Mesothelial cell of epicardium (in vitro differentiated cells): Measurements from ENCODE around the gene RFFL. TPM values are rescaled to one million over a fixed set of nuclear protein-coding genes. Genes with fewer than 3 reads are reported as not detected.

Experiments
- DNase-seq, 2 experiments: peaks; one replicate each; pipeline ENCODE4 v3.0.0; 2021; ENCODE audit warnings: low spot score in 2 of 2; ENCODE audit not compliant: unreplicated experiment in 2 of 2
- H3K27ac Mint-ChIP-seq: 2 replicates; pipeline ENCODE4 v1.8.0; 2021; ENCODE audit warnings: mixed read lengths
- H3K27me3 Mint-ChIP-seq: 2 replicates; pipeline ENCODE4 v1.8.0; 2021; ENCODE audit warnings: low read depth, mixed read lengths
- H3K36me3 Mint-ChIP-seq: 2 replicates; pipeline ENCODE4 v1.8.0; 2021; ENCODE audit warnings: mixed read lengths
- H3K4me1 Mint-ChIP-seq: 2 replicates; pipeline ENCODE4 v1.8.0; 2021; ENCODE audit warnings: mixed read lengths
- H3K4me3 Mint-ChIP-seq: 2 replicates; pipeline ENCODE4 v1.8.0; 2021; ENCODE audit warnings: mild to moderate bottlenecking, moderate library complexity, mixed read lengths
- H3K9me3 Mint-ChIP-seq: 2 replicates; pipeline ENCODE4 v1.8.0; 2021; ENCODE audit warnings: mixed read lengths
- CTCF ChIP-seq: fragments of 200-600 bp; sonication (generic); IDR thresholded peaks from one replicate; pipeline ENCODE4 v1.5.0; 2021; ENCODE audit warnings: antibody characterized with exemption; ENCODE audit not compliant: unreplicated experiment
- total RNA-seq: library from RNA; stranded (reverse); gene quantifications from 3 replicates; pipeline ENCODE4 v1.2.1, GENCODE V29; 2021

RFFL gene
- total RNA-seq, 1 donor from 2014 or later = 19.8 TPM

GRCh38 chr17:35084987-35085386 is 21.5 kb upstream of the RFFL start:
- H3K36me3 Mint-ChIP-seq = no peaks in the 10 kb centered on the region
- TF ChIP-seq CTCF = no peak
- H3K27ac Mint-ChIP-seq = peak overlapping the region; percentile 9
- DNase-seq = no peak
- H3K4me3 Mint-ChIP-seq = no peak overlapping the region
- no peaks in the 10 kb centered on the region for H3K9me3 Mint-ChIP-seq
- H3K4me1 Mint-ChIP-seq = peaks cover 46% of the 10 kb centered on the region
- H3K27me3 Mint-ChIP-seq = no peaks in the 10 kb centered on the region

GRCh38 chr17:35083071-35083470 is 19.6 kb upstream of the RFFL start:
- no peak overlapping the region for H3K27ac Mint-ChIP-seq
- no peaks in the 10 kb centered on the region for H3K36me3 Mint-ChIP-seq
- H3K4me3 Mint-ChIP-seq = no peak overlapping the region
- peaks cover 40% of the 10 kb centered on the region for H3K4me1 Mint-ChIP-seq
- no peaks in the 10 kb centered on the region for H3K9me3 Mint-ChIP-seq
- no peak for DNase-seq
- no peak for TF ChIP-seq CTCF
- no peaks in the 10 kb centered on the region for H3K27me3 Mint-ChIP-seq

GRCh38 chr17:35082073-35082657 is 18.7 kb upstream of the RFFL start:
- H3K36me3 Mint-ChIP-seq = no peaks in the 10 kb centered on the region
- peaks cover 31% of the 10 kb centered on the region for H3K4me1 Mint-ChIP-seq
- no peaks in the 10 kb centered on the region for H3K9me3 Mint-ChIP-seq
- H3K27ac Mint-ChIP-seq = no peak overlapping the region
- H3K4me3 Mint-ChIP-seq = no peak overlapping the region
- no peak for TF ChIP-seq CTCF
- no peak for DNase-seq
- H3K27me3 Mint-ChIP-seq = no peaks in the 10 kb centered on the region

- no peaks in the 10 kb centered on the region for H3K36me3 Mint-ChIP-seq
- H3K9me3 Mint-ChIP-seq = no peaks in the 10 kb centered on the region
- H3K4me1 Mint-ChIP-seq = peaks cover 27% of the 10 kb centered on the region
Measured at GRCh38 chr17:35081638-35082037, 18.1 kb upstream of the RFFL start.

GRCh38 chr17:35080536-35080935 is 17.0 kb upstream of the RFFL start:
- Mint-ChIP-seq H3K9me3 (no peaks in the 10 kb centered on the region), H3K4me3 (no peak overlapping the region), H3K36me3 (no peaks in the 10 kb centered on the region), H3K4me1 (peaks cover 20% of the 10 kb centered on the region), H3K27ac (no peak overlapping the region), H3K27me3 (no peaks in the 10 kb centered on the region)
- DNase-seq = no peak
- TF ChIP-seq CTCF = no peak

More at GRCh38 chr17:35081638-35082037, 18.1 kb upstream of the RFFL start:
- no peak for DNase-seq
- TF ChIP-seq CTCF = no peak
- H3K27me3 Mint-ChIP-seq = no peaks in the 10 kb centered on the region
- H3K4me3 Mint-ChIP-seq = no peak overlapping the region
- no peak overlapping the region for H3K27ac Mint-ChIP-seq
